Coronary artery (tissue), 2 donors: ENCODE measurements around the gene PCDH1.

ENCODE experiments used
- DNase-seq: peaks from one replicate; pipeline ENCODE4 v3.0.0-alpha.2; 2017; ENCODE audit warnings: low spot score
- H3K27ac ChIP-seq, 2 donors: fragments of 200-600 bp; sonication (generic); one replicate each; pipeline ENCODE4 v1.5.1; 2016 to 2019
- H3K4me3 ChIP-seq: fragments of 200-600 bp; sonication (generic); 2 replicates; pipeline ENCODE4 v1.5.1; 2016; ENCODE audit warnings: mild to moderate bottlenecking, moderate library complexity
- CTCF ChIP-seq: fragments of 200-600 bp; sonication (generic); IDR thresholded peaks from one replicate; pipeline ENCODE4 v1.5.1; 2019; ENCODE audit warnings: antibody characterized with exemption

Gene PCDH1

GRCh38 chr5:141880961-141881801 lies 3.0 kb upstream of the PCDH1 start:
- no peak for DNase-seq
- no peak overlapping the region for H3K4me3 ChIP-seq
- TF ChIP-seq CTCF: no peak
- H3K27ac ChIP-seq: peak overlapping the region in 1 of 2 donors; percentile 41

GRCh38 chr5:141879941-141880738 lies 1.9 kb upstream of the PCDH1 start:
- DNase-seq: no peak
- Histone ChIP-seq H3K27ac (peak overlapping the region in 1 of 2 donors; percentile 84), H3K4me3 (no peak overlapping the region)
- no peak for TF ChIP-seq CTCF

GRCh38 chr5:141879426-141879759 lies 1.2 kb upstream of the PCDH1 start:
- Histone ChIP-seq H3K4me3 (no peak overlapping the region), H3K27ac (peak overlapping the region in 1 of 2 donors; percentile 84)
- DNase-seq: no peak
- no peak for TF ChIP-seq CTCF

GRCh38 chr5:141878711-141879425 lies 658 bp upstream of the PCDH1 start:
- H3K27ac ChIP-seq: peak overlapping the region; percentile 10 to 84
- peak overlapping the region; percentile 79 for H3K4me3 ChIP-seq
- peak; percentile 94 for TF ChIP-seq CTCF
- DNase-seq: peak; percentile 91

- DNase-seq: peak; percentile 71
Measured at GRCh38 chr5:141877356-141878185, 639 bp downstream of the PCDH1 start.

More at GRCh38 chr5:141877356-141878185, 639 bp downstream of the PCDH1 start:
- Histone ChIP-seq H3K27ac (peak overlapping the region in 1 of 2 donors; percentile 84), H3K4me3 (peak overlapping the region; percentile 79)
- TF ChIP-seq CTCF: no peak
